ENCODE results near the gene ENPP1.

DNA sequence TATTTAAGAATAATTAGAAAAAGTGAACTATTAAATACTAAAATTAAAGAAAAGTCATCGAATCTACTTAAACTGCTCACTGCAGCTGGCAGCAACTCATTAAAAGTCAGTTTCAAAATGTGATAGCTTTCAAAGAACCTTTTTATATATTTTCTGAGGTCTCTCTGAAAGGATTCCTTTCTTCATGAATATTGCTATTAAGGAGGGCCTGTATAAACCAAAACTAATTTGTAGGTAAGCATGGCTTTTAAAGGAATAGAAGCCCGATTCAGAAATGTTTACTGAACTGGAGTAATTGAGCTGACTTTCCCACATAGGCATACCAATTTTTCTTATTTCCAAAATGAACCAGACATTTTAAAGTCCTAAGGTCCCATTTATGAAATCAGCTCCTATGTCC, 41.2 kb upstream of the ENPP1 start:
- TF ChIP-seq, protein P1, sequence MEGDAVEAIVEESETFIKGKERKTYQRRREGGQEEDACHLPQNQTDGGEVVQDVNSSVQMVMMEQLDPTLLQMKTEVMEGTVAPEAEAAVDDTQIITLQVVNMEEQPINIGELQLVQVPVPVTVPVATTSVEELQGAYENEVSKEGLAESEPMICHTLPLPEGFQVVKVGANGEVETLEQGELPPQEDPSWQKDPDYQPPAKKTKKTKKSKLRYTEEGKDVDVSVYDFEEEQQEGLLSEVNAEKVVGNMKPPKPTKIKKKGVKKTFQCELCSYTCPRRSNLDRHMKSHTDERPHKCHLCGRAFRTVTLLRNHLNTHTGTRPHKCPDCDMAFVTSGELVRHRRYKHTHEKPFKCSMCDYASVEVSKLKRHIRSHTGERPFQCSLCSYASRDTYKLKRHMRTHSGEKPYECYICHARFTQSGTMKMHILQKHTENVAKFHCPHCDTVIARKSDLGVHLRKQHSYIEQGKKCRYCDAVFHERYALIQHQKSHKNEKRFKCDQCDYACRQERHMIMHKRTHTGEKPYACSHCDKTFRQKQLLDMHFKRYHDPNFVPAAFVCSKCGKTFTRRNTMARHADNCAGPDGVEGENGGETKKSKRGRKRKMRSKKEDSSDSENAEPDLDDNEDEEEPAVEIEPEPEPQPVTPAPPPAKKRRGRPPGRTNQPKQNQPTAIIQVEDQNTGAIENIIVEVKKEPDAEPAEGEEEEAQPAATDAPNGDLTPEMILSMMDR (conservative IDR thresholded peaks at IDR 0.05; ENCODE audit: low read length), result no peak
- no peak for TF ChIP-seq EZH2phosphoT487 (IDR thresholded peaks at IDR 0.05; ENCODE audit: borderline replicate concordance, low read depth, low read length)

Measured in OCI-LY7 (cell line).